H9 (cell line): Measurements from ENCODE around the gene CCL7. TPM values are rescaled to one million over a fixed set of nuclear protein-coding genes. Genes with fewer than 3 reads are reported as not detected.

ENCODE experiments used
- DNase-seq: peaks from one replicate; pipeline ENCODE4 v3.0.0-alpha.2; 2017
- H2AFZ ChIP-seq: one replicate; pipeline ENCODE4 v1.6.1; 2013; ENCODE audit warnings: mild to moderate bottlenecking, low read length, control low read depth, moderate library complexity
- H2AK5ac ChIP-seq: 2 replicates; pipeline ENCODE4 v1.6.1; 2013; ENCODE audit warnings: low read length, control low read depth, mixed read lengths; ENCODE audit not compliant: insufficient read length
- H2BK120ac ChIP-seq: one replicate; pipeline ENCODE4 v1.6.1; 2013; ENCODE audit warnings: low read depth, mild to moderate bottlenecking, low read length, control low read depth, inconsistent platforms; ENCODE audit not compliant: poor library complexity, severe bottlenecking
- H2BK12ac ChIP-seq: 2 replicates; pipeline ENCODE4 v1.6.1; 2013; ENCODE audit warnings: low read length, control low read depth, mixed read lengths, low read depth; ENCODE audit not compliant: insufficient read length
- H2BK15ac ChIP-seq: 2 replicates; pipeline ENCODE4 v1.6.1; 2013; ENCODE audit warnings: low read depth, low read length, control low read depth
- H2BK20ac ChIP-seq: one replicate; pipeline ENCODE4 v1.6.1; 2013; ENCODE audit warnings: low read depth, mild to moderate bottlenecking, low read length, control low read depth, inconsistent platforms; ENCODE audit not compliant: poor library complexity, severe bottlenecking
- H2BK5ac ChIP-seq: 2 replicates; pipeline ENCODE4 v1.6.1; 2013; ENCODE audit warnings: low read length, control low read depth, mixed read lengths; ENCODE audit not compliant: insufficient read length
- H3K14ac ChIP-seq: 2 replicates; pipeline ENCODE4 v1.6.1; 2013; ENCODE audit warnings: low read length, control low read depth; ENCODE audit not compliant: insufficient read depth
- H3K18ac ChIP-seq: 2 replicates; pipeline ENCODE4 v1.6.1; 2013; ENCODE audit warnings: low read depth, mild to moderate bottlenecking, mixed read lengths, low read length, control low read depth; ENCODE audit not compliant: insufficient read length
- H3K23ac ChIP-seq: 2 replicates; pipeline ENCODE4 v1.6.1; 2013; ENCODE audit warnings: low read length, control low read depth, mixed read lengths, low read depth; ENCODE audit not compliant: insufficient read length
- H3K23me2 ChIP-seq: 2 replicates; pipeline ENCODE4 v1.6.1; 2013; ENCODE audit warnings: low read depth, mild to moderate bottlenecking, mixed read lengths, low read length, control low read depth; ENCODE audit not compliant: insufficient read length, poor library complexity, severe bottlenecking
- H3K27ac ChIP-seq: 2 replicates; pipeline ENCODE4 v1.5.1; 2013; ENCODE audit warnings: low read length, control low read depth, mixed read lengths, low read depth; ENCODE audit not compliant: insufficient read length
- H3K27me3 ChIP-seq: 2 replicates; pipeline ENCODE4 v1.6.1; 2013; ENCODE audit warnings: low read length, control low read depth, inconsistent platforms; ENCODE audit not compliant: insufficient read depth
- H3K4ac ChIP-seq: 2 replicates; pipeline ENCODE4 v1.6.1; 2013; ENCODE audit warnings: low read depth, mild to moderate bottlenecking, control low read depth, inconsistent platforms, low read length, moderate library complexity
- H3K4me1 ChIP-seq: 2 replicates; pipeline ENCODE4 v1.6.1; 2013; ENCODE audit warnings: low read length, control low read depth, inconsistent platforms; ENCODE audit not compliant: insufficient read depth
- H3K4me2 ChIP-seq: 2 replicates; pipeline ENCODE4 v1.6.1; 2013; ENCODE audit warnings: low read length, control low read depth, mixed read lengths; ENCODE audit not compliant: insufficient read length, insufficient read depth
- H3K56ac ChIP-seq: 2 replicates; pipeline ENCODE4 v1.6.1; 2013; ENCODE audit warnings: low read depth, mild to moderate bottlenecking, mixed read lengths, low read length, control low read depth; ENCODE audit not compliant: insufficient read length
- H3K79me1 ChIP-seq: 2 replicates; pipeline ENCODE4 v1.6.1; 2013; ENCODE audit warnings: low read depth, mild to moderate bottlenecking, moderate library complexity, low read length, control low read depth, inconsistent platforms; ENCODE audit not compliant: insufficient read depth, poor library complexity, severe bottlenecking
- H3K79me2 ChIP-seq: 2 replicates; pipeline ENCODE4 v1.6.1; 2013; ENCODE audit warnings: low read length, control low read depth, inconsistent platforms; ENCODE audit not compliant: insufficient read depth
- H3K9ac ChIP-seq: 2 replicates; pipeline ENCODE4 v1.6.1; 2013; ENCODE audit warnings: low read length, control low read depth, mixed read lengths; ENCODE audit not compliant: insufficient read length; ENCODE audit errors: extremely low read depth
- H3K9me3 ChIP-seq: one replicate; pipeline ENCODE4 v1.6.1; 2013; ENCODE audit warnings: low read depth, low read length, inconsistent platforms; ENCODE audit not compliant: control insufficient read depth
- H3T11ph ChIP-seq: one replicate; pipeline ENCODE4 v1.6.1; 2013; ENCODE audit warnings: mild to moderate bottlenecking, low read length, control low read depth, inconsistent platforms
- H4K20me1 ChIP-seq: one replicate; pipeline ENCODE4 v1.6.1; 2013; ENCODE audit not compliant: control insufficient read depth, insufficient read length, insufficient read depth
- H4K5ac ChIP-seq: 2 replicates; pipeline ENCODE4 v1.6.1; 2013; ENCODE audit warnings: low read depth, mild to moderate bottlenecking, mixed read lengths, low read length, control low read depth; ENCODE audit not compliant: insufficient read length
- H4K8ac ChIP-seq: replicated peaks from 2 replicates; pipeline ENCODE4 v1.6.1; 2013; ENCODE audit warnings: low read length, control low read depth, mixed read lengths, low read depth; ENCODE audit not compliant: insufficient read length
- H4K91ac ChIP-seq: 2 replicates; pipeline ENCODE4 v1.6.1; 2013; ENCODE audit warnings: low read depth, mild to moderate bottlenecking, moderate library complexity, mixed read lengths, low read length, control low read depth; ENCODE audit not compliant: insufficient read length
- H3K27ac Mint-ChIP-seq, 3 experiments: 2 replicates in 2 of 3; 3 replicates in 1 of 3; pipeline ENCODE4 v1.8.0; 2020 to 2021; ENCODE audit warnings: mixed read lengths in 3 of 3, mild to moderate bottlenecking in 1 of 3, moderate library complexity in 1 of 3
- H3K27me3 Mint-ChIP-seq: 2 replicates; pipeline ENCODE4 v1.8.0; 2021; ENCODE audit warnings: low read depth, mild to moderate bottlenecking, moderate library complexity, mixed read lengths
- H3K36me3 Mint-ChIP-seq, 3 experiments: 2 replicates in 2 of 3; 3 replicates in 1 of 3; pipeline ENCODE4 v1.8.0; 2020 to 2021; ENCODE audit warnings: low read depth in 3 of 3, mixed read lengths in 3 of 3; ENCODE audit not compliant: insufficient read depth in 1 of 3
- H3K4me1 Mint-ChIP-seq, 2 experiments: 2 replicates each; pipeline ENCODE4 v1.8.0; 2020; ENCODE audit warnings: mixed read lengths in 2 of 2
- H3K4me3 Mint-ChIP-seq, 2 experiments: 2 replicates in 1 of 2; 3 replicates in 1 of 2; pipeline ENCODE4 v1.8.0; 2020 to 2021; ENCODE audit warnings: mild to moderate bottlenecking in 2 of 2, mixed read lengths in 2 of 2, moderate library complexity in 1 of 2
- H3K9me3 Mint-ChIP-seq, 2 experiments: 2 replicates in 1 of 2; 3 replicates in 1 of 2; pipeline ENCODE4 v1.8.0; 2020; ENCODE audit warnings: mild to moderate bottlenecking in 2 of 2, mixed read lengths in 2 of 2, moderate library complexity in 1 of 2
- WGBS: extraction: QIAGEN DNeasy Blood & Tissue Kit; methylation state at CpG from one replicate; pipeline ENCODE4 v1.1.7; 2013; ENCODE audit warnings: missing lambda C conversion rate, low lambda C conversion rate, mixed read lengths; ENCODE audit not compliant: insufficient read length; ENCODE audit errors: extremely low coverage; 5-methylcytosine and 5-hydroxymethylcytosine counted together
- total RNA-seq: library from RNA; stranded (reverse); gene quantifications from 2 replicates; pipeline ENCODE4 v1.2.1, GENCODE V29; 2021
- TF ChIP-seq, protein P1 (sequence below): fragments of 200-600 bp; sonication (generic); conservative IDR thresholded peaks from 3 replicates; pipeline ENCODE4 v1.8.0; 2021; ENCODE audit warnings: antibody characterized with exemption, mild to moderate bottlenecking

CCL7 gene
- total RNA-seq, 1 experiment from 2014 or later = not detected

DNA sequence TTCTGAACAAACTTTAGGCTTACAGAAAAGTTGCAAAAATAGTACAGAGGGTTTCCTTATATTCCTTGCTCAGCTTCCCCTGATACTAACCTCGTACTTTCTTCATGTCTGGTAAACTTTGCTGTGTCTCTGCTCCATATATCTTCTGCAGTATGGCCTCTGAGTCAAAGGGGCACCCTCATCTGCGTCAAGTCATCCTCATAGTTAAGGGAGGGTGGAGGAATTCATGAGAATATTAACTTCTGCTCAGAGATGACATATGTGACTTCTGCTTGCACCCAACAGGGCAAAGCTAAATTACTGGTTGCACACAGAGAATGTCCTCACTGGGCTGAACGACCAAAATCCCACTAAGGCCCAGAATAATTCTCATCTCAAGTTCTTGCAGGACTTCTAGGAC lies 4.3 kb upstream of the CCL7 start:
- no peak overlapping the region for H3K27ac ChIP-seq
- no peak overlapping the region for H2BK15ac ChIP-seq
- H3K56ac ChIP-seq = no peak overlapping the region
- WGBS = no CpG with 5 or more reads among the region's 3 CpGs
- H3K27me3 Mint-ChIP-seq = peaks cover 18% of the 10 kb centered on the region
- no peak overlapping the region for H4K8ac ChIP-seq
- H3K4me1 ChIP-seq = no peaks in the 10 kb centered on the region
- H4K20me1 ChIP-seq = no peaks in the 10 kb centered on the region
- H3K9me3 Mint-ChIP-seq = no peaks in the 10 kb centered on the region
- H2AFZ ChIP-seq = no peak overlapping the region
- H3K27ac Mint-ChIP-seq = no peak overlapping the region
- H3K14ac ChIP-seq = no peak overlapping the region
- no peak overlapping the region for H2BK5ac ChIP-seq
- no peak overlapping the region for H3T11ph ChIP-seq
- H3K27me3 ChIP-seq = no peaks in the 10 kb centered on the region
- H3K23me2 ChIP-seq = no peaks in the 10 kb centered on the region
- no peak overlapping the region for H2AK5ac ChIP-seq
- no peaks in the 10 kb centered on the region for H3K9me3 ChIP-seq
- H3K4me1 Mint-ChIP-seq = no peaks in the 10 kb centered on the region
- no peak overlapping the region for H3K4ac ChIP-seq
- H4K5ac ChIP-seq = no peak overlapping the region
- no peaks in the 10 kb centered on the region for H3K79me1 ChIP-seq
- H3K4me2 ChIP-seq = no peak overlapping the region
- no peak overlapping the region for H4K91ac ChIP-seq
- no peak overlapping the region for H3K23ac ChIP-seq
- H2BK20ac ChIP-seq = no peak overlapping the region
- H2BK120ac ChIP-seq = no peak overlapping the region
- H3K18ac ChIP-seq = no peak overlapping the region
- no peak overlapping the region for H3K9ac ChIP-seq
- TF ChIP-seq, protein P1, sequence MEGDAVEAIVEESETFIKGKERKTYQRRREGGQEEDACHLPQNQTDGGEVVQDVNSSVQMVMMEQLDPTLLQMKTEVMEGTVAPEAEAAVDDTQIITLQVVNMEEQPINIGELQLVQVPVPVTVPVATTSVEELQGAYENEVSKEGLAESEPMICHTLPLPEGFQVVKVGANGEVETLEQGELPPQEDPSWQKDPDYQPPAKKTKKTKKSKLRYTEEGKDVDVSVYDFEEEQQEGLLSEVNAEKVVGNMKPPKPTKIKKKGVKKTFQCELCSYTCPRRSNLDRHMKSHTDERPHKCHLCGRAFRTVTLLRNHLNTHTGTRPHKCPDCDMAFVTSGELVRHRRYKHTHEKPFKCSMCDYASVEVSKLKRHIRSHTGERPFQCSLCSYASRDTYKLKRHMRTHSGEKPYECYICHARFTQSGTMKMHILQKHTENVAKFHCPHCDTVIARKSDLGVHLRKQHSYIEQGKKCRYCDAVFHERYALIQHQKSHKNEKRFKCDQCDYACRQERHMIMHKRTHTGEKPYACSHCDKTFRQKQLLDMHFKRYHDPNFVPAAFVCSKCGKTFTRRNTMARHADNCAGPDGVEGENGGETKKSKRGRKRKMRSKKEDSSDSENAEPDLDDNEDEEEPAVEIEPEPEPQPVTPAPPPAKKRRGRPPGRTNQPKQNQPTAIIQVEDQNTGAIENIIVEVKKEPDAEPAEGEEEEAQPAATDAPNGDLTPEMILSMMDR = no peak
- no peaks in the 10 kb centered on the region for H3K36me3 Mint-ChIP-seq
- no peaks in the 10 kb centered on the region for H3K79me2 ChIP-seq
- H3K4me3 Mint-ChIP-seq = no peak overlapping the region
- H2BK12ac ChIP-seq = no peak overlapping the region
- no peak for DNase-seq
